Pancreas (tissue), 10 donors: ENCODE data around the gene TOR1AIP1. TPM values are rescaled to one million over a fixed set of nuclear protein-coding genes. Genes with fewer than 3 reads are reported as not detected.

Experiments
- ATAC-seq, 4 donors: fragments of 200-7000 bp; cut with Tn5 transposase; one replicate each; pipeline versions ENCODE4 v1.8.0 to v1.9.1; 2020; ENCODE audit warnings: mild to moderate bottlenecking in 4 of 4, moderate library complexity in 4 of 4
- DNase-seq, 6 donors: peaks; one replicate each; pipeline ENCODE4 v3.0.0-alpha.2; 2020
- FAIRE-seq: peaks from 2 replicates; lab custom pipeline; 2012; peaks lifted over from hg19 to GRCh38; lab: Jason Lieb, UNC
- H3K27ac ChIP-seq, 4 donors: fragments of 200-600 bp; sonication (generic); 1 replicate in 3 of 4; 2 replicates in 1 of 4; pipeline versions ENCODE4 v1.5.0 to v1.8.0; 2020
- H3K27me3 ChIP-seq, 4 donors: fragments of 200-600 bp; one replicate each; pipeline ENCODE4 v1.8.0; 2021
- H3K36me3 ChIP-seq, 3 donors: fragments of 200-600 bp; sonication (generic) in 1 of 3; one replicate each; pipeline versions ENCODE4 v1.5.0 to v1.8.0; 2020 to 2021
- H3K4me1 ChIP-seq, 3 donors: fragments of 200-600 bp; one replicate each; pipeline ENCODE4 v1.8.0; 2021
- H3K4me3 ChIP-seq, 4 donors: fragments of 200-600 bp; sonication (generic) in 2 of 4; one replicate each; pipeline versions ENCODE4 v1.5.0 to v1.8.0; 2020 to 2021
- H3K9me3 ChIP-seq, 4 donors: fragments of 200-600 bp; one replicate each; pipeline ENCODE4 v1.8.0; 2021
- WGBS, 2 donors: extraction: QIAGEN DNeasy Blood & Tissue Kit; methylation state at CpG; one replicate each; pipeline ENCODE4 v1.1.7; 2013; 5-methylcytosine and 5-hydroxymethylcytosine counted together
- intact Hi-C, 3 donors: fragments of 100-400 bp; cut with DNase I; formaldehyde crosslinking; loops; one replicate each; pipeline versions ENCODE4 v1.11.1 to v1.14.2; 2022
- polyA plus RNA-seq, 2 donors: library from polyadenylated mRNA; stranded (reverse); fragments of 200-250 nt; gene quantifications; one replicate each; pipeline ENCODE4 v1.2.3, GENCODE V29; 2013
- total RNA-seq, 6 donors: library from RNA; stranded (reverse); fragmentation: NEBNext Ultra II Directional in 4 of 6; extraction: Animal tissue kit (Norgen Biotek cat#: 25700) in 4 of 6; gene quantifications; one replicate each; pipeline versions ENCODE4 v1.2.1 to v1.2.4, GENCODE V29; 2021 to 2023
- TF ChIP-seq, protein P1 (sequence below), 4 donors: fragments of 200-600 bp; sonication (generic) in 3 of 4; IDR thresholded peaks; one replicate each; pipeline versions ENCODE4 v1.5.0 to v1.8.0; 2021; ENCODE audit warnings: antibody characterized with exemption in 4 of 4
- donor health status: healthy with polysubstance abuse.
- donor health status: DM: no; HTN: no; CAD: no; lungs with moderate emphysema.
- donor health status: DM: no; HTN: no; CAD: no.
- donor health status: control.
- donor health status: control.
- donor health status: Bipolar disorder and iron deficiency.
- donor health status: DM: yes; HTN: yes; CAD: no.
- donor health status: DM: no; HTN: no; CAD: no.
- donor health status: DM: no; HTN: no; CAD: no.
- donor health status: DM: yes; HTN: yes; CAD: no.

Gene TOR1AIP1
- total and polyA plus RNA-seq, 8 donors: 8.8 to 29.9 (median 19.0) TPM

DNA sequence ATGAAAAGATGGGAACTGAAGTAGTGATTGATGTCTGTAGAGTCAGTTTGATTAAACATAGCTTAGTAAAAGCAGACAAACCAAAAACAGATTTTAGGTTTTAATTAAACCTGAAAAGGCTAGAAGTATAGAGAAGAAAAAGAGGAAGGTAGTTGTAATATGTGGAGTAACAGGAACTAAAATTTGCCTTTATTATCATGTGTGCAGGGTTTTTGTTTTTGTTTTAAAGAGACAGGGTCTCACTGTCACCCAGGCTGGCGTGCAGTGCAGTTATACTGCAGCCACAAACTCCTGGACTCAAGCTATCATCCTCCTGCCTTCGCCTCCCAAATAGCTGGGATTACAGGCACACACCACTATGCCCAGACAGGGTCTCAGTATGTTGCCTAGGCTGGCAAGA lies 6.0 kb downstream of the TOR1AIP1 start:
- Histone ChIP-seq H3K36me3 (peaks cover 0 to 35% (median 15%) of the 10 kb centered on the region in 3 donors), H3K9me3 (no peaks in the 10 kb centered on the region), H3K27ac (no peak overlapping the region), H3K27me3 (no peaks in the 10 kb centered on the region), H3K4me1 (peaks cover 4 to 36% (median 15%) of the 10 kb centered on the region in 3 donors), H3K4me3 (no peak overlapping the region)
- TF ChIP-seq, protein P1, sequence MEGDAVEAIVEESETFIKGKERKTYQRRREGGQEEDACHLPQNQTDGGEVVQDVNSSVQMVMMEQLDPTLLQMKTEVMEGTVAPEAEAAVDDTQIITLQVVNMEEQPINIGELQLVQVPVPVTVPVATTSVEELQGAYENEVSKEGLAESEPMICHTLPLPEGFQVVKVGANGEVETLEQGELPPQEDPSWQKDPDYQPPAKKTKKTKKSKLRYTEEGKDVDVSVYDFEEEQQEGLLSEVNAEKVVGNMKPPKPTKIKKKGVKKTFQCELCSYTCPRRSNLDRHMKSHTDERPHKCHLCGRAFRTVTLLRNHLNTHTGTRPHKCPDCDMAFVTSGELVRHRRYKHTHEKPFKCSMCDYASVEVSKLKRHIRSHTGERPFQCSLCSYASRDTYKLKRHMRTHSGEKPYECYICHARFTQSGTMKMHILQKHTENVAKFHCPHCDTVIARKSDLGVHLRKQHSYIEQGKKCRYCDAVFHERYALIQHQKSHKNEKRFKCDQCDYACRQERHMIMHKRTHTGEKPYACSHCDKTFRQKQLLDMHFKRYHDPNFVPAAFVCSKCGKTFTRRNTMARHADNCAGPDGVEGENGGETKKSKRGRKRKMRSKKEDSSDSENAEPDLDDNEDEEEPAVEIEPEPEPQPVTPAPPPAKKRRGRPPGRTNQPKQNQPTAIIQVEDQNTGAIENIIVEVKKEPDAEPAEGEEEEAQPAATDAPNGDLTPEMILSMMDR (IDR thresholded peaks at IDR 0.05): no peak
- 77 to 85% methylated on average over 2 of the region's 2 CpGs for WGBS, 2 donors
- no peak for DNase-seq
- intact Hi-C loops: no loop called here
- no peak for ATAC-seq
- FAIRE-seq: no peak

DNA sequence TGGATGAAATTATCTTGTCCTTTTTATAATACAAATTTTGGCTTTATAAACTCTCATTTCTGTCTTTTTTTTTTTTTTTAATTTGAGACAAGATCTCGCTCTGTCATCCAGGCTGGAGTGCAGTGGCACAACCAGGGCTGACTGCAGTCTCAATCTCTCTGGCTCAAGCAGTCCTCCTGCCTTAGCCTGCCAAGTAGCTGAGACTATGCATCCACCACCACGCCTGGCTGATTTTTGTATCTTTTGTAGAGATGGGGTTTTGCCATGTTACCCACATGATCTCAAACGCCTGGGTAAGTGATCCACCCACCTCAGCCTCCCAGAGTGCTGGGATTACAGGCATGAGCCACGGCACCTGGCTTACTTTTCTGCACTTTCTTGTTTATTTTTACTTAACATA lies 7.5 kb downstream of the TOR1AIP1 start:
- no peak overlapping the region for H3K4me3 ChIP-seq
- H3K27ac ChIP-seq: no peak overlapping the region
- peaks cover 0 to 24% (median 8%) of the 10 kb centered on the region in 3 donors for H3K4me1 ChIP-seq
- ATAC-seq (no peak), DNase-seq (no peak), FAIRE-seq (no peak)
- H3K9me3 ChIP-seq: no peaks in the 10 kb centered on the region
- peaks cover 0 to 40% (median 15%) of the 10 kb centered on the region in 3 donors for H3K36me3 ChIP-seq
- intact Hi-C loops: no loop called here
- H3K27me3 ChIP-seq: no peaks in the 10 kb centered on the region
- TF ChIP-seq, protein P1 (IDR thresholded peaks at IDR 0.05): no peak
- 87 to 88% methylated on average over 4 of the region's 4 CpGs for WGBS, 2 donors

GRCh38 chr1:179910934-179911333 lies 28.8 kb downstream of the TOR1AIP1 start:
- intact Hi-C loops: no loop called here
- H3K36me3 ChIP-seq: peaks cover 0 to 43% (median 3%) of the 10 kb centered on the region in 3 donors
- 65 to 81% methylated on average over 1 of the region's 1 CpG for WGBS, 2 donors
- no peak overlapping the region for H3K27ac ChIP-seq
- TF ChIP-seq, protein P1 (IDR thresholded peaks at IDR 0.05): no peak
- no peaks in the 10 kb centered on the region for H3K27me3 ChIP-seq
- no peaks in the 10 kb centered on the region for H3K9me3 ChIP-seq
- no peaks in the 10 kb centered on the region for H3K4me1 ChIP-seq
- no peak overlapping the region for H3K4me3 ChIP-seq
- ATAC-seq: no peak
- FAIRE-seq: peak; percentile 13
- no peak for DNase-seq

DNA sequence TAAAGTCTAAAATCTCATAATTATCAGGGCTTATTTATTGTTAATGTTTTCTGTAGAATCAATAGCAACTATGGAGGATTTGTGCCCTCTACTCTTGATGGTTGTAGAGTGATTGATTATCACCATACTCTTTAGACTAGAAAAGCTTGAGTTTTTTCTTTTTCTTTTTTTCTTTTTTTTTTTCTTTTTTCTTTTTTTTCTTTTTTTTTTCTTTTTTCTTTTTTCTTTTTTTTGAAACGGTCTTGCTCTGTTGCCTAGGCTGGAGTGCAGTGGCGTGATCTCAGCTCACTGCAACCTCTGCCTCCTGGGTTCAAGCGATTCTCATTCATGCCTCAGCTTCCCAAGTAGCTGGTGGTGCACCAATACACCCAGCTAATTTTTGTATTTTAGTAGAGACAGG lies 29.7 kb downstream of the TOR1AIP1 start:
- H3K9me3 ChIP-seq: no peaks in the 10 kb centered on the region

More for the DNA sequence above, 29.7 kb downstream of the TOR1AIP1 start:
- H3K36me3 ChIP-seq: peaks cover 0 to 43% (median 3%) of the 10 kb centered on the region in 3 donors
- intact Hi-C loops: no loop called here
- no peak for FAIRE-seq
- 93 to 99% methylated on average over 3 of the region's 3 CpGs for WGBS, 2 donors
- TF ChIP-seq, protein P1 (IDR thresholded peaks at IDR 0.05): no peak
- no peak for DNase-seq
- no peaks in the 10 kb centered on the region for H3K4me1 ChIP-seq
- no peak for ATAC-seq
- H3K4me3 ChIP-seq: no peak overlapping the region
- no peaks in the 10 kb centered on the region for H3K27me3 ChIP-seq
- H3K27ac ChIP-seq: no peak overlapping the region
